Vagina (tissue), 2 donors: ENCODE data around the gene PTPRD.

ENCODE experiments used
- CTCF ChIP-seq, 3 experiments: fragments of 450-650 bp in 2 of 3; fragments of 200-600 bp in 1 of 3; sonication (generic) in 1 of 3; IDR thresholded peaks; one replicate each; pipeline ENCODE4 v1.5.1; 2017 to 2019; ENCODE audit warnings: antibody characterized with exemption in 3 of 3, mild to moderate bottlenecking in 2 of 3, moderate library complexity in 2 of 3
- POLR2A ChIP-seq, 2 donors: fragments of 450-650 bp; IDR thresholded peaks; one replicate each; pipeline ENCODE4 v1.6.1; 2017; ENCODE audit warnings: antibody characterized with exemption in 2 of 2, mild to moderate bottlenecking in 2 of 2, moderate library complexity in 2 of 2
- POLR2AphosphoS5 ChIP-seq, 2 donors: sonication (generic); formaldehyde crosslinking; IDR thresholded peaks; one replicate each; pipeline ENCODE4 v1.9.0; 2017; ENCODE audit warnings: antibody characterized with exemption in 2 of 2, mild to moderate bottlenecking in 2 of 2, low read depth in 1 of 2; ENCODE audit not compliant: insufficient read depth in 1 of 2

- no peak for TF ChIP-seq POLR2AphosphoS5 (IDR thresholded peaks at IDR 0.05; ENCODE audit: insufficient read depth in 1 of 2, low read depth in 1 of 2)
- TF ChIP-seq CTCF (IDR thresholded peaks at IDR 0.05): no peak
- TF ChIP-seq POLR2A (IDR thresholded peaks at IDR 0.05): no peak
Measured at GRCh38 chr9:9747787-9748186, 865.0 kb downstream of the PTPRD start.
